Measurements from ENCODE around the gene ADRM1. TPM values are rescaled to one million over a fixed set of nuclear protein-coding genes. Genes with fewer than 3 reads are reported as not detected.

ADRM1 gene
- total RNA-seq, 1 donor = 81.3 TPM

GRCh38 chr20:62308102-62308822 lies 5.5 kb downstream of the ADRM1 start:
- no peak for TF ChIP-seq CTCF (IDR thresholded peaks at IDR 0.05; ENCODE audit: insufficient read depth, low read length)
- no peak for DNase-seq (ENCODE audit: low read depth)
- H3K4me3 ChIP-seq (ENCODE audit: low read depth, low read length) = no peak overlapping the region

GRCh38 chr20:62309198-62309944 lies 6.6 kb downstream of the ADRM1 start:
- TF ChIP-seq CTCF (IDR thresholded peaks at IDR 0.05; ENCODE audit: insufficient read depth, low read length) = no peak
- DNase-seq (ENCODE audit: low read depth) = no peak
- no peak overlapping the region for H3K4me3 ChIP-seq (ENCODE audit: low read depth, low read length)

GRCh38 chr20:62309947-62310756 lies 7.4 kb downstream of the ADRM1 start:
- no peak for TF ChIP-seq CTCF (IDR thresholded peaks at IDR 0.05; ENCODE audit: insufficient read depth, low read length)
- H3K4me3 ChIP-seq (ENCODE audit: low read depth, low read length) = no peak overlapping the region
- DNase-seq (ENCODE audit: low read depth) = no peak

- no peak for TF ChIP-seq CTCF (IDR thresholded peaks at IDR 0.05; ENCODE audit: insufficient read depth, low read length)
- H3K4me3 ChIP-seq (ENCODE audit: low read depth, low read length) = no peak overlapping the region
- DNase-seq (ENCODE audit: low read depth) = no peak
These were observed 7.9 kb downstream of the ADRM1 start for GRCh38 chr20:62310757-62311121.

GRCh38 chr20:62311150-62311549 lies 8.4 kb downstream of the ADRM1 start:
- no peak overlapping the region for H3K4me3 ChIP-seq (ENCODE audit: low read depth, low read length)
- no peak for DNase-seq (ENCODE audit: low read depth)
- TF ChIP-seq CTCF (IDR thresholded peaks at IDR 0.05; ENCODE audit: insufficient read depth, low read length) = no peak

GRCh38 chr20:62311832-62312661 lies 9.2 kb downstream of the ADRM1 start:
- DNase-seq (ENCODE audit: low read depth) = no peak
- H3K4me3 ChIP-seq (ENCODE audit: low read depth, low read length) = no peak overlapping the region
- TF ChIP-seq CTCF (IDR thresholded peaks at IDR 0.05; ENCODE audit: insufficient read depth, low read length) = no peak

All from fibroblast of the aortic adventitia (primary cell).